ENCODE results near the gene SV2B. TPM values are rescaled to one million over a fixed set of nuclear protein-coding genes. Genes with fewer than 3 reads are reported as not detected.
"Not testable (repeated sequence)": the region's sequence is repeated elsewhere in the genome, so short reads cannot be mapped to it uniquely, and the experiment has no call there.

The SV2B gene
- total RNA-seq, 1 donor from 2014 or later = 0.02 TPM

- intact Hi-C loops (cut with micrococcal nuclease) = loop anchor here (5.0 kb wide), 1 partner anchor 168 kb away; no protein-coding TSS in a partner anchor
Measured at GRCh38 chr15:91304210-91304609, 204.2 kb downstream of the SV2B start.

- intact Hi-C loops (cut with micrococcal nuclease) = loop anchor here (5.0 kb wide), 1 partner anchor 168 kb away; no protein-coding TSS in a partner anchor
Measured at GRCh38 chr15:91304786-91305185, 204.7 kb downstream of the SV2B start.

GRCh38 chr15:91306144-91306543 lies 206.1 kb downstream of the SV2B start:
- intact Hi-C loops (cut with micrococcal nuclease) = no loop called here

GRCh38 chr15:91307601-91308000 lies 207.5 kb downstream of the SV2B start:
- intact Hi-C loops (cut with micrococcal nuclease) = no loop called here

- intact Hi-C loops (cut with micrococcal nuclease) = no loop called here
Measured at GRCh38 chr15:91308199-91308598, 208.1 kb downstream of the SV2B start.

- intact Hi-C loops (cut with micrococcal nuclease) = no loop called here
Measured at GRCh38 chr15:91308855-91309254, 208.8 kb downstream of the SV2B start.

GRCh38 chr15:91311986-91312385 lies 211.9 kb downstream of the SV2B start:
- intact Hi-C loops (cut with micrococcal nuclease) = no loop called here

- intact Hi-C loops (cut with micrococcal nuclease) = no loop called here
Measured at GRCh38 chr15:91316126-91316525, 216.1 kb downstream of the SV2B start.

- intact Hi-C loops (cut with micrococcal nuclease) = no loop called here
Measured at GRCh38 chr15:91318516-91318915, 218.5 kb downstream of the SV2B start.

GRCh38 chr15:91318931-91319330 lies 218.9 kb downstream of the SV2B start:
- intact Hi-C loops (cut with micrococcal nuclease) = no loop called here

GRCh38 chr15:91319371-91320059 lies 219.5 kb downstream of the SV2B start:
- intact Hi-C loops (cut with micrococcal nuclease) = no loop called here

GRCh38 chr15:91320101-91320500 lies 220.0 kb downstream of the SV2B start:
- intact Hi-C loops (cut with micrococcal nuclease) = no loop called here

- intact Hi-C loops (cut with micrococcal nuclease) = no loop called here
Measured at GRCh38 chr15:91329914-91330313, 229.9 kb downstream of the SV2B start.

- intact Hi-C loops (cut with micrococcal nuclease) = no loop called here
Measured at GRCh38 chr15:91331581-91331980, 231.5 kb downstream of the SV2B start.

- intact Hi-C loops (cut with micrococcal nuclease) = no loop called here
Measured at GRCh38 chr15:91335702-91336101, 235.6 kb downstream of the SV2B start.

- intact Hi-C loops (cut with micrococcal nuclease) = no loop called here
Measured at GRCh38 chr15:91336687-91337086, 236.6 kb downstream of the SV2B start.

- intact Hi-C loops (cut with micrococcal nuclease) = no loop called here
Measured at GRCh38 chr15:91338766-91339165, 238.7 kb downstream of the SV2B start.

GRCh38 chr15:91342097-91342496 lies 242.0 kb downstream of the SV2B start:
- intact Hi-C loops (cut with micrococcal nuclease) = no loop called here

GRCh38 chr15:91344912-91345311 lies 244.9 kb downstream of the SV2B start:
- intact Hi-C loops (cut with micrococcal nuclease) = not testable (repeated sequence)

GRCh38 chr15:91345736-91346135 lies 245.7 kb downstream of the SV2B start:
- intact Hi-C loops (cut with micrococcal nuclease) = no loop called here

GRCh38 chr15:91346259-91346658 lies 246.2 kb downstream of the SV2B start:
- intact Hi-C loops (cut with micrococcal nuclease) = no loop called here

GRCh38 chr15:91348752-91349500 lies 248.9 kb downstream of the SV2B start:
- intact Hi-C loops (cut with micrococcal nuclease) = no loop called here

Data from T-helper 1 cell treated with Interleukin-12 subunit alpha and Interleukin-12 subunit beta and Interleukin-4 antibody, amounts not matched to agents 30 ng/mL and 1 ng/mL, for 36 hours (primary cell).